Endothelial cell of umbilical vein (primary cell): Measurements from ENCODE around the gene JDP2.

Source experiments
- CTCF ChIP-seq, 2 donors: IDR thresholded peaks; 1 replicate in 1 of 2; 2 replicates in 1 of 2; pipeline ENCODE4 v1.5.1; 2011; ENCODE audit warnings: low read length in 2 of 2, mild to moderate bottlenecking in 2 of 2, moderate library complexity in 2 of 2, control low read depth in 1 of 2, inconsistent platforms in 1 of 2, low read depth in 1 of 2; ENCODE audit not compliant: insufficient read depth in 1 of 2; ENCODE audit errors: extremely low read depth in 1 of 2
- EZH2 ChIP-seq: IDR thresholded peaks from 2 replicates; pipeline ENCODE4 v1.6.1; 2012; ENCODE audit warnings: borderline replicate concordance, low read depth, mild to moderate bottlenecking, moderate library complexity, low read length, inconsistent platforms; ENCODE audit not compliant: severe bottlenecking
- JUN ChIP-seq: IDR thresholded peaks from 2 replicates; pipeline ENCODE4 v1.6.1; 2011; ENCODE audit warnings: borderline replicate concordance, low read depth; ENCODE audit not compliant: insufficient read length, insufficient read depth

- no peak for TF ChIP-seq CTCF (IDR thresholded peaks at IDR 0.05; ENCODE audit: extremely low read depth in 1 of 2, insufficient read depth in 1 of 2, low read depth in 1 of 2, low read length in 2 of 2)
- TF ChIP-seq EZH2 = no peak
- no peak for TF ChIP-seq JUN
Observed at GRCh38 chr14:75519826-75520728, 92.3 kb downstream of the JDP2 start.
